Mesothelial cell of epicardium (in vitro differentiated cells): Measurements from ENCODE around the gene LINC00305. TPM values are rescaled to one million over a fixed set of nuclear protein-coding genes. Genes with fewer than 3 reads are reported as not detected.

Experiments used
- DNase-seq, 2 experiments: peaks; one replicate each; pipeline ENCODE4 v3.0.0; 2021; ENCODE audit warnings: low spot score in 2 of 2; ENCODE audit not compliant: unreplicated experiment in 2 of 2
- H3K27ac Mint-ChIP-seq: 2 replicates; pipeline ENCODE4 v1.8.0; 2021; ENCODE audit warnings: mixed read lengths
- H3K27me3 Mint-ChIP-seq: 2 replicates; pipeline ENCODE4 v1.8.0; 2021; ENCODE audit warnings: low read depth, mixed read lengths
- H3K36me3 Mint-ChIP-seq: 2 replicates; pipeline ENCODE4 v1.8.0; 2021; ENCODE audit warnings: mixed read lengths
- H3K4me1 Mint-ChIP-seq: 2 replicates; pipeline ENCODE4 v1.8.0; 2021; ENCODE audit warnings: mixed read lengths
- H3K4me3 Mint-ChIP-seq: 2 replicates; pipeline ENCODE4 v1.8.0; 2021; ENCODE audit warnings: mild to moderate bottlenecking, moderate library complexity, mixed read lengths
- H3K9me3 Mint-ChIP-seq: 2 replicates; pipeline ENCODE4 v1.8.0; 2021; ENCODE audit warnings: mixed read lengths
- CTCF ChIP-seq: fragments of 200-600 bp; sonication (generic); IDR thresholded peaks from one replicate; pipeline ENCODE4 v1.5.0; 2021; ENCODE audit warnings: antibody characterized with exemption; ENCODE audit not compliant: unreplicated experiment
- total RNA-seq: library from RNA; stranded (reverse); gene quantifications from 3 replicates; pipeline ENCODE4 v1.2.1, GENCODE V29; 2021

Gene LINC00305
- total RNA-seq, 1 donor from 2014 or later = not detected

- Mint-ChIP-seq H3K4me1 (peaks cover 4% of the 10 kb centered on the region), H3K9me3 (peaks cover 7% of the 10 kb centered on the region), H3K27me3 (no peaks in the 10 kb centered on the region), H3K27ac (no peak overlapping the region), H3K4me3 (no peak overlapping the region), H3K36me3 (no peaks in the 10 kb centered on the region)
- TF ChIP-seq CTCF = no peak
- DNase-seq = no peak
Observed at GRCh38 chr18:64094210-64094609, 54.7 kb downstream of the LINC00305 start.

DNA sequence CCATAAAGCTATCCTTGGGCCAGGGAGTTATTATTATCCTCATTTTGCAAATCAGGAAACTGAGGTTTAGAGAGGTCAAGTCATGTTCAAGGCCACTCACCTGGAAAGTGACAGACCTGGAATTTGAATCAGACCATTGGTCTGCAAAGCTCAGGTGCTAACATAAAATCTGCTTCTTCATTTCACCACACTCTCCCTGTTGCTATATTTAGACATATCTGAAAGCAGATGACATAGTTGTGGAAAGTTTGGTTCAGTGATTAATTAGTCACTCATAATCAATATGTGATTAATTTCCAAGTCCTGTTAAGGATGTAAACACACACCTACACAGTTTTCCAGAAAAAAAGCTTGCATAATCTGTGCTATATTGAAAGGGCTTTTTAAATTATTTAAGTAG lies 57.4 kb downstream of the LINC00305 start:
- Mint-ChIP-seq H3K27ac (no peak overlapping the region), H3K36me3 (no peaks in the 10 kb centered on the region), H3K9me3 (peaks cover 16% of the 10 kb centered on the region), H3K4me3 (no peak overlapping the region), H3K27me3 (no peaks in the 10 kb centered on the region), H3K4me1 (peaks cover 4% of the 10 kb centered on the region)
- no peak for DNase-seq
- TF ChIP-seq CTCF = no peak

GRCh38 chr18:64090876-64091275 lies 58.0 kb downstream of the LINC00305 start:
- Mint-ChIP-seq H3K4me1 (peaks cover 4% of the 10 kb centered on the region), H3K9me3 (peaks cover 16% of the 10 kb centered on the region), H3K27ac (no peak overlapping the region), H3K4me3 (no peak overlapping the region), H3K36me3 (no peaks in the 10 kb centered on the region), H3K27me3 (no peaks in the 10 kb centered on the region)
- no peak for TF ChIP-seq CTCF
- no peak for DNase-seq

- H3K27me3 Mint-ChIP-seq = no peaks in the 10 kb centered on the region
- no peak for TF ChIP-seq CTCF
- peaks cover 2% of the 10 kb centered on the region for H3K4me1 Mint-ChIP-seq
- no peak overlapping the region for H3K4me3 Mint-ChIP-seq
- no peak overlapping the region for H3K27ac Mint-ChIP-seq
- no peaks in the 10 kb centered on the region for H3K36me3 Mint-ChIP-seq
- H3K9me3 Mint-ChIP-seq = peaks cover 7% of the 10 kb centered on the region
- no peak for DNase-seq
Observed at GRCh38 chr18:64083916-64084315, 65.0 kb downstream of the LINC00305 start.

- no peak overlapping the region for H3K4me3 Mint-ChIP-seq
- no peaks in the 10 kb centered on the region for H3K27me3 Mint-ChIP-seq
- no peaks in the 10 kb centered on the region for H3K36me3 Mint-ChIP-seq
- TF ChIP-seq CTCF = no peak
- peaks cover 2% of the 10 kb centered on the region for H3K4me1 Mint-ChIP-seq
- H3K9me3 Mint-ChIP-seq = no peaks in the 10 kb centered on the region
- DNase-seq = no peak
- no peak overlapping the region for H3K27ac Mint-ChIP-seq
Observed at GRCh38 chr18:64082513-64082912, 66.4 kb downstream of the LINC00305 start.

- H3K27ac Mint-ChIP-seq = no peak overlapping the region
- no peak for TF ChIP-seq CTCF
- H3K27me3 Mint-ChIP-seq = no peaks in the 10 kb centered on the region
- no peaks in the 10 kb centered on the region for H3K36me3 Mint-ChIP-seq
- peaks cover 2% of the 10 kb centered on the region for H3K4me1 Mint-ChIP-seq
- H3K4me3 Mint-ChIP-seq = no peak overlapping the region
- no peaks in the 10 kb centered on the region for H3K9me3 Mint-ChIP-seq
- no peak for DNase-seq
Observed at GRCh38 chr18:64082054-64082453, 66.8 kb downstream of the LINC00305 start.
